Stimulated activated CD4-positive, alpha-beta T cell treated with anti-CD3 and anti-CD28 coated beads, Interleukin-15, amount 100 ng/mL, for 1 hour (primary cell): Measurements from ENCODE around the gene KLHL12.

Experiments
- DNase-seq, 2 donors: peaks; one replicate each; pipeline ENCODE4 v3.0.0-alpha.2; 2020; ENCODE audit warnings: low read depth in 1 of 2, low spot score in 1 of 2

Gene KLHL12

GRCh38 chr1:202926581-202927491 lies at the start of gene KLHL12:
Gene KLHL12, minus strand, starts transcription at chr1:202927234. Its CDS starts 2,072 bp downstream, at chr1:202925162.
- DNase-seq: peak; percentile 83 to 88

GRCh38 chr1:202976633-202977032 lies 49.6 kb upstream of the KLHL12 start:
- DNase-seq: no peak

DNA sequence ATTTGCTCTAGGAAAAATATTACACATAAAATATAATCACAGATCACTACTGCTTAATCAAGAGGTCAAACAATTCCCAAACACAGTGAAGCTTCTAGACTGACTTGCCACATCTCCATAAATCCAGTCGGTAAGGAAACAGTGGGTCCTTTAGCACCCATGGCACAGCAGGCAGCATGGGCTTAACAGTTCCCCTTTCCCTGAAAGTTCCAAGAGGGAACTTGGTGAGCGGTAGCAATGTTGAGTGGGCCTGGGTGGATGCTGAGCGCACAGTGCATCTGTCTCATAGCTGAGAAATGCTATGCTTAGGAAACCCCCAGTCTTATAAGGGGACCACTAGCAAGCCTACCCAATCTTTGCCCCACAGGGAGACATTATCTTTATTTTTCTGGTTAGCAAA lies 47.8 kb upstream of the KLHL12 start:
- no peak for DNase-seq

- DNase-seq: no peak
These were observed 45.0 kb upstream of the KLHL12 start for GRCh38 chr1:202972046-202972445.

GRCh38 chr1:202968895-202969295 lies 41.9 kb upstream of the KLHL12 start:
- DNase-seq: no peak

DNA sequence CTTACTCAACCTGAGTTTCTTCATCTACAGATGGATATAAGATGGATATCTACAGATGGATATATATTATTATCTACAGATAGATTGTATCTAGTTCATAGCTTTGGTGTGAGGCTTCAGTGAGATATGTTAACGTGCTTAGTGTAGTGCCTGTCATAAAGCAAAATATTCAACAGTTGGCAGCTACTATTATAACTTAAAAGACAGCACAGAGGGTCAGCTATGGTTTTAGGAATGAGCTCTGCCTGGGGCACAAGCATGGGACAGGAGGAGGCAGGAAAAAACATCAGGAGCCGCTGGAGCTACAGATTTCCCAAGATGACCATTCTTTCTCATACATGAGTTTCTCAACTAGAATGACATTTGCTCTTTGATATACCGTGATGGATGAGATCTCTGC lies 41.3 kb upstream of the KLHL12 start:
- DNase-seq: no peak

DNA sequence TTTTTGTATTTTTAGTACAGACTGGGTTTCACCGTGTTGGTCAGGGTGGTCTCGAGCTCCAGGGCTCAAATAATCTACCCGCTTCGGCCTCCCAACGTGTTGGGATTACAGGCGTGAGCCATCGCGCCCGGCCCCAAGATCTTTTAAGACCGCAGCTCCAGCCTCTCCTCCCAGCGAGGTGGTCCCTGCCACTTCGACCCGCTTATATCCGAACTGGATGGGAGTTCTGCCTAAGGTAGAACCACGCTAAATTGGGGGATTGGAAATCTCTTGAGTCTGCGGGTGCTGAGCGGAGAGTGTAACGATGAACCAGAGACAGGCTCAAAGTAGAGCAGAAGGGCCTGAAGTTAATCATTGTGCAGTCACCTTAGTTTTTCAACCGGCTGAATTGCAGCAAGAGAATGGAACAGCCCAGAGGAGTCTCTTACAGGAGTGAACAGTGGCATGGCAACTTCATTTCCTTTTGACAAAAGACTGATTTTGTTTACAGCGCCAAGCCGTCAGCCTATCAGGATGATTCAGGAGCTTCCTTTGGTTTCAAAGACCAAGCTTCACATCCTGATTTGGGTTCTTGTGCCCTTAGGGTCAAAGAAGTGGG lies 40.7 kb upstream of the KLHL12 start:
- DNase-seq: no peak

- no peak for DNase-seq
These were observed 39.2 kb upstream of the KLHL12 start for GRCh38 chr1:202966006-202966898.

GRCh38 chr1:202965422-202965821 lies 38.4 kb upstream of the KLHL12 start:
- no peak for DNase-seq

GRCh38 chr1:202964791-202965410 lies 37.9 kb upstream of the KLHL12 start:
- no peak for DNase-seq

DNA sequence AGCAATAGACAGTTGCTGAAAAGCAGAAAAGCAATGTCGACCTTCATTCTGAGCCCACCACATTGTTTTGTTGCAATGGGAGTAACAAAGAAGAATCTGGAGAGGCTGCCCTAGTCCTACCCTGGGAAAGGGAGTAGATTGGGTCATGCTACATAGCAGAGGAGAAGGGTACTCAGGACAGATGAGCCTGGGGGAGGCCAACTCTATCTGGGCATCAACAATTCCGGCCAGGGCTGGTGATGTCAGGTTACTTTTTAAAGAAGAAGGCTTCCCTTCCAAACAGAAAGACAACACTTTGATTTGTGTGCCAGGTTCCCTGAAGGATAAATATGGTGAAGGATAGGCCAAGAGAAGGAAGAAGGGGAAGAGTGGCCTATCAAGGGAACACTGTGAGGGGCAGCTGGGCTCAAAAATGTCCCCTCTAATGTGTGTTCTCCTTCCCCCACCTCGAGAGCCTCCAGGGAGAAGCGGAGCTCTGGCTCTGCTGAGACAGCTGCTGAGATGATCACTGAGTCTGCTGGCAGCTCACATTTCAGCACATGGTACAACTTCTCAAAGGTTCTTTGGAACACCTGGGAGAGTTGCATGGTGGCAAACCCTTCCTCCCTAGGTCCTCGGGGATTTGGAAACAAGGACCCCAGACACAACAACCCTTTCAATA lies 34.3 kb upstream of the KLHL12 start:
- no peak for DNase-seq

DNA sequence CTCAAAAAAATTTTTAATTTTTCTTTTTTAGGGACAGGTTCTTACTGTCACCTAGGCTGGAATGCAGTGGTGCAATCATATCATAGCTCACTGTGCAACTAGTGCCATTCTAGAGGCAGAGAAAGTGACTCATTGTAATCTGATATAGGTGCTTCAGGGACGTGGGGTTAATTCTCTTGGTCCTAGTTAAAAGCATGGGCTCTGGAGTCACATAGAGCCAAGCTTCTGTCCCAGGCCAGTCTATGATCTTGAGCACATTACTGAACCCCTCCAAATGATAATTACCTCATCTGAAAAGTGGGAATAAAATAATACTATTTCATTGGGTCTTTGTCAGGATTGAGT lies 32.2 kb upstream of the KLHL12 start:
- no peak for DNase-seq

DNA sequence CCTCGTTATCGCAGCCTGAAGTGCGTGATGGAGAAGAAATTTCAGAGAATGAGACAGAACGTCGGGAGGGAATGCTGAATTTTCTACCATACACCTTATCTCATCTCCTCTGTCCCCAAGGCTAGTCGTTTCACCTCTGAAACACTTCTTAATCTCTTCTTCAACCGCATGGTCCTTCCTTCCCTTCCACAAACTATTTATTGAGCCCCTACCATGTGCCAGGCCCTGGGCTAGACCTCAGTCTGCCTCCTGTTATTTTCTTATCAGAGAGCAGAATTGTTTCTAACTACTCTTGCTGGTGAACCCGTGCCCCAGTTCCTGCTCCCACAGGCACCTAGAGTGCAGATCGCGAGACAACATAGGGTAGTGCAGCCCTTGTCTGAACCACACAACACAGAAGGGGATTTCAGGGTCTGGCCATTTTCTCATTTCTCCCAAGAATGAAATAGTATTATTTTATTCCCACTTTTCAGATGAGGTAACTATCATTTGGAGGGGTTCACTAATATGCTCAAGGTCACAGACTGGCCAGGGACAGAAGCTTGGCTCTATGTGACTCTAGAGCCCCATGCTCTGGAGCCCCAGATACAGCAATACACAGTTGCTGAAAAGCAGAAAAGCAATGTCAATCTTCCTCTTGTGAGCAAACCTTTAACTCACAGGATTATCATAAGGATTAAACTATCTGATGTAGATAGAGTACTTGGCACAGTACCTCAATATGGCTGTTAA lies 31.7 kb upstream of the KLHL12 start:
- no peak for DNase-seq

DNA sequence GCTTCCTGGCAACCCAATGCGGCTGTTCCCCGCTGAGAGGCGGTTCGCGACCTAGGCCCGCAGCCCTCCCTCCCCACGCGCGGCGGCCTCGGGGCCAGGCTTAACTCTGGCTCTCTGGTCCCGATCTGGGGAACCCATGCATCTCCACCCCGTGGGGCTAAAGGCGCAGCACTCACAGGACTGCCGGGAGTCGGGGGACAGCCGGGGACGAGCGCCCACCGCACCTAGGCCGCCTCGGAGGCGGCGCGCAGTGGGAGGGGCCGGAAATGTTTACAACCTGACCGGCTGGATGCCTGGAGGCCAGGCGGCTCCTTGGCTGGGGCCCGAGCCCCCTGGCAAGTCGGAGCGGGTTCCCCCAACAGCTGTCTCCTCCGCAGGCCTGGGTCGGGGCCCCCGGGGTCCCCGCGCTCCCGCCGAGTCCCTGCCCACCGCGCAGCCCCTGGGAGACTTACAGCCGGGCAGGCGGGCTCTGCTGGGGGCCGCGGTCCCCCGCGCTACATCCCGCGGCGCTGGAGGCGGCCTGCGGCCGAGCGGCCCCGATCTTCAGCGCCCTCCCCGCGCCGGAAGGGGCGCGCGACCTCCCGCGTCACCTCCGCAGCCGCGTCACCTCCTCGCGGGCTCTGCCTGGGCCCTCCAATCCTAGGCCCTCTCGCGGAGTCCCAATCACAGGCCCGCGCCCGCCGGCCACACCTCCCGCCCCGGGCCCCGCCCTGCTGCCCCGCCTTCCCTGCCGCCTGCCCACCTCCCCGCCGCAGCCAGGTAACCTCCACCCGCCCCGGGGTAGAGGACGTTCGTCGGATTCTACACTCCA lies 30.9 kb upstream of the KLHL12 start, which contains the start of gene ADIPOR1:
Gene ADIPOR1, minus strand, starts transcription at position 580 of the 811 bp plus-strand sequence. CDS start 7,242 bp downstream, outside the sequence.
- peak; percentile 89 to 96 for DNase-seq

DNA sequence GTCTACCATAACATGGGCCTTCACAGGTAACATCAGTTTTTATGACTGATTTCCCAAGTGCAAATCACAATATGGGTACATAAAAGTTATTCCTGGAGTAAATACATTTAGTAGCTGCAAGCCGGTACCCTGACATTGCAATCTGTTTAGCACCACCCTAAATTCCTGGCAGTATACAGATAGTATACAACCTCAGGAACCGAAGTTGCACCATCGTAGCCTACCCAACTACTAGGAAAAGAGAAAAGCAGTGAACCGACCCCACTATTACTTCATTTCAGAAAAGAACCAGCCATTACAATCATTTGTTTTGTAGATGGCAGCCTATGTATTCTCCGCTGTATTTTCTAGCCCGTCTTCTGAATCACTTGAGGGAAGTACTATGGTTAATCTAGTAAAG lies 29.9 kb upstream of the KLHL12 start:
- no peak for DNase-seq

DNA sequence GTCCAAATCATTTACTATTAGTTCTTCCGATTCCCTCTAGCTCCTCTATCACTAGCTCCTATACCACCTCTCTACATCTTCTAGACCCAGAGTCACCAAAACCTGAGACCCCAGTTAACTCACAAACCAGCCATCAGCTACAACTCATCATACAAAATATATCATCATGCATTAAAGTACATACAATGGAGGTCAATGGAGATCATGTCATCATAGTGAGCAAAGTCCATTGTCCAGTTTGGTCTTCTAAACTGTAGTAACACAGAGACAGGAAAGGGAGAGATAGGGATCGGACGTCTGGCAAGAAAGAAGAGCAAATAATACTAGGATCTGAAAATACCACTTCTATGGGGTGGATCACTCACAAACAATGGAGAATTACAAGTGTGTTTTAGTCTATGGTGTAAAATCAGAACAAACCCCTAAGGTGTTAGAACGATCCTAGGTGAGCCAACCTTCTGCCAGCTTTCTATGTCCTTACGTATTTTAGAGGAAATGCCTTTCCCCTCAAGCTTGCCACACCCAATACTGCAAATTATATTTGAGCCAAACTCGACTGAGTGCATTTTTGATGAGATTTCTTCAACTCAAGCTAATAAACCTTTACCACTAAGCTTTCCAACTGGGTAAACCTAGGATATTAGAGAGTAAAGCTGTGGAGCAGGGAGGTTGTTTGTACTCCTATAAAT lies 27.2 kb upstream of the KLHL12 start:
- no peak for DNase-seq

- DNase-seq: no peak
These were observed 26.4 kb upstream of the KLHL12 start for GRCh38 chr1:202953392-202953791.

DNA sequence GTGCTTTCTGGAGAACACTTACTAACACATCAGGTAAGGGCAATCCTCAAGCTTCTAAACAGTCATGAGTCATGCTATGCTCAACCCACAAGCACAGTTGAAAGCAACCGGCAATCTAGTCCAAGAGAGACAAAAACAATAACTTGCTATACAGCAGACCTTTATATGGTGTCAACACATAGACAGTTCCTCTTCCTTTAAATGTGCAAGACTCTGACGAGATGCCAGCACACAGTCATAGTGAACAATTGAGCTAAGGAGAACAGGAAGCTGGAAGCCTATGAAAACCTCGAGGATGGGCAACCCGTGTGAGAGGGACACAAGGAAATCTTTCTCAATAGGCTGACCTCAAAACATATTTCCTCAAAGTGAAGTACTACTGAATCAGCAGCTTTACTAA lies 25.8 kb upstream of the KLHL12 start:
- no peak for DNase-seq
